Measurements from ENCODE around the gene THSD7B. TPM values are rescaled to one million over a fixed set of nuclear protein-coding genes. Genes with fewer than 3 reads are reported as not detected.

Gene THSD7B
- total RNA-seq, 1 donor from 2014 or later: not detected

DNA sequence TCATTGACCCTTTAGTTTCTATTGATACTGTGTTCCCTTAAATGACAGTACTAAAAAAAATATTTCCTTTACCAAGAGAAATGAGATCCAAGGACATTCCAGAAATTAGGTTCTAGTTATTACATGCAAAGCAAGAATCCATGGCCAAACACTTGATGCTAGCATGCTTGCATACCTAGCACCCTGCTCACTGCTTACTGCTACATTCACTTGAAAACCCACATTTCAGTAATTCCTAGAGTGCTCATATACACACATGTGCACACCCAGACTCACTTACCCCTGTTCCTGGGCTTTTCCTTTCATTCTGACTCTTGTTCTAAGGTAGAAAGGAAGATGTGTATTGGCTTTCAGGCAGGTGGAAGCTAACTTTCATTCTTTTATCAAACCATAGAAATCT lies 395.9 kb downstream of the THSD7B start:
- H3K9me3 Mint-ChIP-seq (ENCODE audit: unreplicated experiment): peaks cover 4% of the 10 kb centered on the region
- DNase-seq (ENCODE audit: extremely low spot score, unreplicated experiment): no peak
- no peak overlapping the region for H3K4me3 Mint-ChIP-seq (ENCODE audit: unreplicated experiment)
- no peaks in the 10 kb centered on the region for H3K36me3 Mint-ChIP-seq (ENCODE audit: unreplicated experiment)
- H3K27me3 Mint-ChIP-seq (ENCODE audit: unreplicated experiment): no peaks in the 10 kb centered on the region
- H3K27ac Mint-ChIP-seq (ENCODE audit: unreplicated experiment): no peak overlapping the region
- TF ChIP-seq, protein P1, sequence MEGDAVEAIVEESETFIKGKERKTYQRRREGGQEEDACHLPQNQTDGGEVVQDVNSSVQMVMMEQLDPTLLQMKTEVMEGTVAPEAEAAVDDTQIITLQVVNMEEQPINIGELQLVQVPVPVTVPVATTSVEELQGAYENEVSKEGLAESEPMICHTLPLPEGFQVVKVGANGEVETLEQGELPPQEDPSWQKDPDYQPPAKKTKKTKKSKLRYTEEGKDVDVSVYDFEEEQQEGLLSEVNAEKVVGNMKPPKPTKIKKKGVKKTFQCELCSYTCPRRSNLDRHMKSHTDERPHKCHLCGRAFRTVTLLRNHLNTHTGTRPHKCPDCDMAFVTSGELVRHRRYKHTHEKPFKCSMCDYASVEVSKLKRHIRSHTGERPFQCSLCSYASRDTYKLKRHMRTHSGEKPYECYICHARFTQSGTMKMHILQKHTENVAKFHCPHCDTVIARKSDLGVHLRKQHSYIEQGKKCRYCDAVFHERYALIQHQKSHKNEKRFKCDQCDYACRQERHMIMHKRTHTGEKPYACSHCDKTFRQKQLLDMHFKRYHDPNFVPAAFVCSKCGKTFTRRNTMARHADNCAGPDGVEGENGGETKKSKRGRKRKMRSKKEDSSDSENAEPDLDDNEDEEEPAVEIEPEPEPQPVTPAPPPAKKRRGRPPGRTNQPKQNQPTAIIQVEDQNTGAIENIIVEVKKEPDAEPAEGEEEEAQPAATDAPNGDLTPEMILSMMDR (IDR thresholded peaks at IDR 0.05): no peak
- H3K4me1 Mint-ChIP-seq (ENCODE audit: unreplicated experiment): peaks cover 6% of the 10 kb centered on the region

DNA sequence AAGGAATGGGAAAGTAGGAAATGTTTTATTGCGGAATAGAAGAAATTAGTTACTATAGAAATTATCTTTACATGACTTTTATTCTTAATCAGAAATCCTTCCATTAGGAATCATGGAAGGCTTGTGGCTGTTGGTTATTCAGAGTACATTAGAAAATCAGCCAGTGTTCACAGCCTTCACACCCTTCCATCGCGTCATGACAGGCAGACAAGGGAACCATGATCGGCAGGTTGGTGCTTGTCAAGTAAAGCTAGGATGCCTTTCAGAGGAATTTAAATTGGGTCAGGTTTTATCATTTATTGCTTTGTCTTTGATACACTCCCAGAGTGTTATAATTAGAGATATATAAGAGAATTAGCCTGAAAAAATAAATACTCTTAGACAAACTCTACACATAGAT lies 400.6 kb downstream of the THSD7B start:
- no peak overlapping the region for H3K27ac Mint-ChIP-seq (ENCODE audit: unreplicated experiment)
- H3K27me3 Mint-ChIP-seq (ENCODE audit: unreplicated experiment): no peaks in the 10 kb centered on the region
- no peak overlapping the region for H3K4me3 Mint-ChIP-seq (ENCODE audit: unreplicated experiment)
- no peaks in the 10 kb centered on the region for H3K4me1 Mint-ChIP-seq (ENCODE audit: unreplicated experiment)
- no peak for DNase-seq (ENCODE audit: extremely low spot score, unreplicated experiment)
- no peaks in the 10 kb centered on the region for H3K36me3 Mint-ChIP-seq (ENCODE audit: unreplicated experiment)
- H3K9me3 Mint-ChIP-seq (ENCODE audit: unreplicated experiment): peaks cover 4% of the 10 kb centered on the region
- TF ChIP-seq, protein P1 (IDR thresholded peaks at IDR 0.05): no peak

DNA sequence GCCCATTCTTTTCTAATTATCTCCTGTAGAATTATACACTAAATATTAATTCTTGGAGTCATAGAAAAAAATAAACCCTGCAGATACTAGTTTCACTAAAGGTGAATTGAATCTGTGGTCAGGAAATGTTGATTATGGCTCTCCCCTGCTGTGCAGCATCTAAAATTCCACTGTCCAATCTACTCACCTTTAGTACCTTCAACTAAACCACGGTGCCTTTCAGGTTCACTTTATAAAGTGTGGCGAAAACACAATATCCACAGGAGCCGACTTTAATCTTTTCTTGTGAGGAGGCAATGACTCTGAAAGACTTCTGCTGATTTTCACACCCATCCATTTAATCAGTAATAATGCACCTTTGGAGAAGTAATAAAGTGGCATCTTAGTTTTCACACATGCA lies 402.3 kb downstream of the THSD7B start:
- Mint-ChIP-seq H3K9me3 (ENCODE audit: unreplicated experiment) (peaks cover 4% of the 10 kb centered on the region), H3K36me3 (ENCODE audit: unreplicated experiment) (no peaks in the 10 kb centered on the region), H3K4me3 (ENCODE audit: unreplicated experiment) (no peak overlapping the region), H3K27ac (ENCODE audit: unreplicated experiment) (no peak overlapping the region), H3K27me3 (ENCODE audit: unreplicated experiment) (no peaks in the 10 kb centered on the region), H3K4me1 (ENCODE audit: unreplicated experiment) (no peaks in the 10 kb centered on the region)
- TF ChIP-seq, protein P1 (IDR thresholded peaks at IDR 0.05): no peak
- DNase-seq (ENCODE audit: extremely low spot score, unreplicated experiment): no peak

DNA sequence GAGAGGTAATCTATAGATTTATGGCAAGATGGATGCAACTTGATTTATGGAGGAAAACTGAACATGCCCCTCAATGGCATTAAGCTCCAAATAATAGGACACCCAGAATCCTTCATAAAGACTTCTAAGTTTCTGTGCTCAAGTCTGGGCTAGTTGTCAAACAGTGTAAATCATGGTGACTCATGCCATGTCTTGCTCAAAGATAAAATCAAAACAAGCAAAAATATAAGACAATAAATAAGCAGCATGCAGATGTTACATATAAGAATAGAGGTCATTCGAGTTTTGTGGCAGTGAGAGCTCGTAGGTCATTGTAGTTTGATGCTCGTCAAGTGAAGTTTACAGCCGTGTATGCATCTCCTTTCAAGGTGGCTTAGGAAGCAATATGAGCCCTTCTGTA lies 403.2 kb downstream of the THSD7B start:
- Mint-ChIP-seq H3K4me1 (ENCODE audit: unreplicated experiment) (no peaks in the 10 kb centered on the region), H3K9me3 (ENCODE audit: unreplicated experiment) (peaks cover 4% of the 10 kb centered on the region), H3K36me3 (ENCODE audit: unreplicated experiment) (no peaks in the 10 kb centered on the region), H3K4me3 (ENCODE audit: unreplicated experiment) (no peak overlapping the region), H3K27me3 (ENCODE audit: unreplicated experiment) (no peaks in the 10 kb centered on the region), H3K27ac (ENCODE audit: unreplicated experiment) (no peak overlapping the region)
- TF ChIP-seq, protein P1 (IDR thresholded peaks at IDR 0.05): no peak
- DNase-seq (ENCODE audit: extremely low spot score, unreplicated experiment): no peak

DNA sequence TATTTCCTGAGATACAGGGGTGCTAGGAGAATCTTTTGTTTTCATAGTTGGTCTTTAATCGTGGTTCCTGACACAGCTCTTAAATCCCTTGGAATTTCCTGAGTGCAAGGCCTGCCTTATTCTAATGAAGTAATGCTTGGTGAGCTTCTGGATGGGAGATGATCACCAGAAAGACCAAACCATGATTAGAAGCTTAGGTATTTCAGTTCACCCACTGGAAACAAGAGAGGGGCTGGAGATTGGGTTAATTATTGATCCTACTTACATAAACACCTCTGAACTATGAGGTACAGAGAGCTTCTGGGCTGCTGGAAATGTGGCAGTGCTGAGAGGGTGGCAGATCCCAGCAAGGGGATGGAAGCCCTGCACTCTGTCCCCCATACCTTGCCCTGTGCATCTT lies 406.8 kb downstream of the THSD7B start:
- Mint-ChIP-seq H3K27ac (ENCODE audit: unreplicated experiment) (no peak overlapping the region), H3K36me3 (ENCODE audit: unreplicated experiment) (no peaks in the 10 kb centered on the region), H3K27me3 (ENCODE audit: unreplicated experiment) (no peaks in the 10 kb centered on the region), H3K4me1 (ENCODE audit: unreplicated experiment) (no peaks in the 10 kb centered on the region), H3K4me3 (ENCODE audit: unreplicated experiment) (no peak overlapping the region), H3K9me3 (ENCODE audit: unreplicated experiment) (no peaks in the 10 kb centered on the region)
- TF ChIP-seq, protein P1 (IDR thresholded peaks at IDR 0.05): no peak
- no peak for DNase-seq (ENCODE audit: extremely low spot score, unreplicated experiment)

Measured in osteocyte (in vitro differentiated cells).